Peyer's patch (tissue), 4 donors: ENCODE results near the gene THADA. TPM values are rescaled to one million over a fixed set of nuclear protein-coding genes. Genes with fewer than 3 reads are reported as not detected.

Source experiments
- DNase-seq, 3 donors: peaks; one replicate each; pipeline ENCODE4 v3.0.0-alpha.2; 2017 to 2019
- H3K27ac ChIP-seq, 4 donors: fragments of 200-600 bp; sonication (generic); one replicate each; pipeline ENCODE4 v1.5.1; 2016 to 2019
- H3K27me3 ChIP-seq, 2 donors: fragments of 200-600 bp; sonication (generic); one replicate each; pipeline ENCODE4 v1.5.1; 2019
- H3K36me3 ChIP-seq, 3 donors: fragments of 200-600 bp; sonication (generic); one replicate each; pipeline ENCODE4 v1.5.1; 2016 to 2019
- H3K4me1 ChIP-seq, 4 donors: fragments of 200-600 bp; sonication (generic); one replicate each; pipeline ENCODE4 v1.5.1; 2016 to 2019
- H3K4me3 ChIP-seq, 4 donors: fragments of 200-600 bp; sonication (generic); 1 replicate in 3 of 4; 2 replicates in 1 of 4; pipeline ENCODE4 v1.5.1; 2016 to 2019; ENCODE audit warnings: mild to moderate bottlenecking in 1 of 4
- H3K9me3 ChIP-seq, 4 donors: fragments of 200-600 bp; sonication (generic); one replicate each; pipeline ENCODE4 v1.5.1; 2016 to 2019; ENCODE audit warnings: mild to moderate bottlenecking in 1 of 4
- POLR2A ChIP-seq, 2 donors: fragments of 450-650 bp; IDR thresholded peaks; one replicate each; pipeline ENCODE4 v1.5.1; 2017; ENCODE audit warnings: antibody characterized with exemption in 2 of 2, mild to moderate bottlenecking in 2 of 2, moderate library complexity in 2 of 2
- total RNA-seq, 4 donors: library from RNA; depleted of rRNA; stranded (reverse); fragments of >200 nt; gene quantifications; one replicate each; pipeline ENCODE4 v1.1.0, GENCODE V29; 2016
- TF ChIP-seq, protein P1 (sequence below), 6 experiments: fragments of 450-650 bp in 4 of 6; fragments of 200-600 bp in 2 of 6; sonication (generic) in 1 of 6; IDR thresholded peaks; one replicate each; pipeline ENCODE4 v1.5.1; 2017 to 2019; ENCODE audit warnings: antibody characterized with exemption in 6 of 6, mild to moderate bottlenecking in 3 of 6, moderate library complexity in 1 of 6

THADA gene
- total RNA-seq, 4 donors from 2014 or later: 19.3 to 76.7 (median 26.3) TPM

DNA sequence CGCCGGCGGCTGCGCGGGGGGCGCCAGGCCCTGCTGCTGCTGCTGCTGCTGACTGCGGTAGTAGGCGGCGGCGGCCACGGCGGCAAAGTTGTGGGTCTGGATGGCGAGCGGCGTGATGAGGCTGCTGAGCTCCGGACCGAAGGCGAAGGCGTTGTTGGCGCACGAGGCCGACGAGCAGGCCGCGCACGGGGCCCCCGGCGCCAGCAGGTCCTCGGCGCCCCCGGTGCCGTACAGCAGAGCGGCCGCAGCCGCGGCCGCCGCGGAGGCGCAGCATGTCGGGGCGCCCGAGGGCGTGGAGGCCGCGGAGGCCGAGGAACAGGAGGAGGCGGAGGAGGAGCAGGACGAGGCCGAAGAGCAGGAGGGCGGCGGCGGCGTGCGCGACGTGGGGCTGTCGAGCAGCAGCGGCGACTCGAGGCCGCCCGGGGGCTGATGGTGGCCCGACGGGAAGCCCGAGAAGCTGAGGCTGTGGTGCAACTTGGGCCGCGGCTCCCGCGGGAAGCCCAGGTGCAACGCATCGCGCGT lies 371.2 kb downstream of the THADA start:
- Histone ChIP-seq H3K4me1 (peaks cover 0 to 24% (median 10%) of the 10 kb centered on the region in 4 donors), H3K36me3 (peaks cover 0 to 37% (median 4%) of the 10 kb centered on the region in 3 donors), H3K9me3 (no peaks in the 10 kb centered on the region), H3K4me3 (peak overlapping the region; percentile 74 to 95 (median 84)), H3K27ac (peak overlapping the region; percentile 94 to 100 (median 100)), H3K27me3 (no peaks in the 10 kb centered on the region)
- TF ChIP-seq POLR2A (IDR thresholded peaks at IDR 0.05): peak in 1 of 2 donors; percentile 13
- TF ChIP-seq, protein P1, sequence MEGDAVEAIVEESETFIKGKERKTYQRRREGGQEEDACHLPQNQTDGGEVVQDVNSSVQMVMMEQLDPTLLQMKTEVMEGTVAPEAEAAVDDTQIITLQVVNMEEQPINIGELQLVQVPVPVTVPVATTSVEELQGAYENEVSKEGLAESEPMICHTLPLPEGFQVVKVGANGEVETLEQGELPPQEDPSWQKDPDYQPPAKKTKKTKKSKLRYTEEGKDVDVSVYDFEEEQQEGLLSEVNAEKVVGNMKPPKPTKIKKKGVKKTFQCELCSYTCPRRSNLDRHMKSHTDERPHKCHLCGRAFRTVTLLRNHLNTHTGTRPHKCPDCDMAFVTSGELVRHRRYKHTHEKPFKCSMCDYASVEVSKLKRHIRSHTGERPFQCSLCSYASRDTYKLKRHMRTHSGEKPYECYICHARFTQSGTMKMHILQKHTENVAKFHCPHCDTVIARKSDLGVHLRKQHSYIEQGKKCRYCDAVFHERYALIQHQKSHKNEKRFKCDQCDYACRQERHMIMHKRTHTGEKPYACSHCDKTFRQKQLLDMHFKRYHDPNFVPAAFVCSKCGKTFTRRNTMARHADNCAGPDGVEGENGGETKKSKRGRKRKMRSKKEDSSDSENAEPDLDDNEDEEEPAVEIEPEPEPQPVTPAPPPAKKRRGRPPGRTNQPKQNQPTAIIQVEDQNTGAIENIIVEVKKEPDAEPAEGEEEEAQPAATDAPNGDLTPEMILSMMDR (IDR thresholded peaks at IDR 0.05): no peak
- peak in 1 of 3 donors; percentile 71 for DNase-seq

DNA sequence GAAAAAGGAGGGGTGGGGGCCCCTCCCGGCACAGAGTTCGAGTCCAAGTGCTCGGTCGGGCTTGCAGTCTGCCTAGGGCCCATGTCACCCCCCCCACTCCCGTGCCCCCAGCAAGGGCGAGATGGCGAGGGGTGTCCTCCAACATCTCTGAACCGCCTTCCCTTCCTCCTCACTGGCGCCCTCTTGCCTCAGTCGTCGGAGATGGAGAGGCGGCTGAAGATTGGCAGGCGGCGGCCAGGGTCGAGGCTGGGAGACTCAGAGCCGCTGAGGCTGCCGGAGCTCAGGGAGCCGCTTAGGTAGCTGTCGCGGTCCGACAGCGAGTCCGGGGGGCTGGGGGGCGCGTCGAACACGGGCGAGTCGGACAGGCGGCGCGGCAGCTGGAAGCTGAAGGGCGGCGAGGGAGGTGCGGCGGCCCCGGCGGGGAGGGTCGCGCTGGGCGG lies 371.7 kb downstream of the THADA start:
- Histone ChIP-seq H3K27me3 (no peaks in the 10 kb centered on the region), H3K9me3 (no peaks in the 10 kb centered on the region), H3K36me3 (peaks cover 0 to 37% (median 4%) of the 10 kb centered on the region in 3 donors), H3K4me3 (peak overlapping the region; percentile 74 to 95 (median 84)), H3K27ac (peak overlapping the region; percentile 94 to 100 (median 100)), H3K4me1 (peaks cover 2 to 23% (median 10%) of the 10 kb centered on the region in 4 donors)
- peak; percentile 74 to 90 (median 82) for DNase-seq
- TF ChIP-seq, protein P1 (IDR thresholded peaks at IDR 0.05): peak in 3 of 6 experiments; percentile 29 to 43 (median 43)
- peak; percentile 20 to 42 for TF ChIP-seq POLR2A (IDR thresholded peaks at IDR 0.05)

DNA sequence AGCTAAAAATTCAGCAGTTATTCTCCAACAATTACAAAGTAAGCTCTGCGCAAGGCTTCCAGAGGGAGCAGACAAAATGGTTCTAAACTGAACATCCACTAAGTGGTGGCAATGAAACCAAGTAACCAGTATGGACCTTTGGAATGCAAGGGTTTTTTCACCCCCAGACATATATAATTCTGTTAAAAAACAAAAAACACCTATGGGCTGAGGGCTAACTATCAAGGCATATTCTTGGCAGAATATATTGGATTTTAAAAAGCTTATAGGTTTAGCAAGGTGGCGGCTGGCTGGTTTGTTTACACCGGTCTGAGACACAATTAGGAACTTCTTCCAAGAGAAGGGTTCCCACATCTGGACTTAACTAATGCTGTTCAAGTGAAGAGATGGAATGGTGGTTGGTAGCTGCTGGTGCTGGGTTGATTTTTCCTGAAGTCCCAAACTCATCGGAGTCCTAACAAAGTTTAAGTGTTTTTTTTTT lies 372.3 kb downstream of the THADA start:
- H3K36me3 ChIP-seq: peaks cover 0 to 37% (median 4%) of the 10 kb centered on the region in 3 donors
- peak overlapping the region; percentile 94 to 100 (median 100) for H3K27ac ChIP-seq
- H3K4me1 ChIP-seq: peaks cover 2 to 23% (median 10%) of the 10 kb centered on the region in 4 donors
- H3K9me3 ChIP-seq: no peaks in the 10 kb centered on the region
- peak in 1 of 2 donors; percentile 11 for TF ChIP-seq POLR2A (IDR thresholded peaks at IDR 0.05)
- TF ChIP-seq, protein P1 (IDR thresholded peaks at IDR 0.05): no peak
- no peak for DNase-seq
- H3K27me3 ChIP-seq: no peaks in the 10 kb centered on the region
- H3K4me3 ChIP-seq: peak overlapping the region; percentile 74 to 95 (median 84)

DNA sequence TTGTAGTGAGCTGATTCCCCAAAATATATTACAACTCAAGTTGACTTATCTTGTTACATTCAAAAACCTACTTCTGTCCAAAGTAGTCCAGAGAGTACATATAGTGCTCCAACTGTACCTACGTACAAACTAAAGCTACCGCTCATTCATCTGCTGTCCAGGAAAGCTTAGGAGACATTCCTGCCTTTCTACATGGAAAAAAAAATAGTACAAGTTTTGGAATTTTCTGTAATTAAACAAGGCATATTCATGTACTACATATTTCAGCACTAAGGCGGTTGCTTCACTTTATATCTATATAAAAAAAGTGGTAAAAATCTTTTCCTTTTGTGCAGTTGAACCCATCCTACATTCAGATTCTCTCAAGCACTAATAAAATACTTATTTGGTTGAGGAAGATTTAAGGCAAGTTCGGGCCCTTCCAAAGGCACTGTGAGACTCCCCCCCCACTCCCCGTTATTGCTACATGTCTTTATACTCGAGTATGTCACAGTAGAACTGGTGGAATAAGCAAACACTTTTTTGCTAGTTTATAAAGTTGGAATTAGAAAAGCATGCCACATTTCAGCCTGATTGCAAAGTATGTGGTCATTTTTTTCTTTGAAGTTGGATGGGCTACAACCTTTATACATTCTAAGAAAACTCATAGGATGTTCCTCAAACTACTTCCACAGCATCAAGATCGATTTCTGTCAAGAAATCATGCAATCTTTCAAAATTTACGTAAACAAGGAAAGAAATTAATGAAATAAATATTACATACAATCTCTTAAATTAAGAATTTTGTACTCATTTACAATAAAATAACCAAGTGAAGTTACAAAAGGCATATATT lies 373.1 kb downstream of the THADA start:
- Histone ChIP-seq H3K36me3 (peaks cover 0 to 37% (median 4%) of the 10 kb centered on the region in 3 donors), H3K27me3 (no peaks in the 10 kb centered on the region), H3K4me3 (peak overlapping the region; percentile 74 to 95 (median 84)), H3K4me1 (peaks cover 2 to 24% (median 15%) of the 10 kb centered on the region in 4 donors), H3K27ac (peak overlapping the region; percentile 94 to 100 (median 100)), H3K9me3 (no peaks in the 10 kb centered on the region)
- TF ChIP-seq, protein P1 (IDR thresholded peaks at IDR 0.05): peak in 1 of 6 experiments; percentile 0
- peak in 1 of 2 donors; percentile 16 for TF ChIP-seq POLR2A (IDR thresholded peaks at IDR 0.05)
- DNase-seq: peak in 1 of 3 donors; percentile 50

DNA sequence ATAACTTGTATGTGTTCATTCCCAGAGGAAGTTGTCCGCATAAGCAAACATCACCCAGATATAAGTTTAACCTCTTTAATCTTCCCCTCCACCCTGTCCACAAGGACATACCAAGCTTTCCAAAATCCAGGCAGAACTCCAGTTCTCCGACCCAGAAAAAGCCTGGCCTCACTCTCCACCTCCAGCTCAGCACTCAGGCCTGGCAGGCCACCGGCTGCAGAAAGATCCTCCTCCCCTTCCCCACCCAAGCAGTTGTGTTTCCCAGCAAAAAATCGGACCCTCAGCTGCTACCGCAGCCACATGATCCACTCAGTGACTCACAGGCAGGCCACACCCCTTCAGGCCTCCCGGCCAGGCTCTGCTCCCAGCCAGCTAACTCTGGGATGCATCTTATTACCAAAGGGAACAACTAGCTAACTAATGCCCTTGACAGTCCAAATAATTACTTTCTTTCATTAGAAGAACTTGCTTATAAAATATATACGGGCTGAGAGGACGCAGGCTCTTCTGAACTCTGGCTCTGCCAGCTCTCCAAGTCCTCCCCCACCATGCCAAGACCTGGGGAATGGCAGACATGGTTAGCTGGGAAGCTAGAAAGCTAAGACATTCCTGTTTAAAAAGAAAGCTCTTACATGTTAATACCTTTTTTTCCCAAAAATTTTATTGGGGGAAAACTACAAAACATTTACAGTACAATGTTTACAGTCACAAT lies 373.9 kb downstream of the THADA start:
- Histone ChIP-seq H3K9me3 (no peaks in the 10 kb centered on the region), H3K4me1 (peaks cover 2 to 29% (median 19%) of the 10 kb centered on the region in 4 donors), H3K27ac (peak overlapping the region; percentile 94 to 100 (median 100)), H3K4me3 (peak overlapping the region; percentile 74 to 95 (median 84)), H3K36me3 (peaks cover 0 to 37% (median 4%) of the 10 kb centered on the region in 3 donors), H3K27me3 (no peaks in the 10 kb centered on the region)
- peak; percentile 49 to 68 for TF ChIP-seq POLR2A (IDR thresholded peaks at IDR 0.05)
- TF ChIP-seq, protein P1 (IDR thresholded peaks at IDR 0.05): peak in 2 of 6 experiments; percentile 2 to 8
- DNase-seq: peak; percentile 75 to 92 (median 89)
